ENCODE measurements around the gene ADM2. TPM values are rescaled to one million over a fixed set of nuclear protein-coding genes. Genes with fewer than 3 reads are reported as not detected.

ADM2 gene
- total and polyA plus RNA-seq, 2 of the 13 experiments (the other 11 are each of a cell fraction or from before 2014, with no cell fraction given): 1.2 to 3.0 TPM

DNA sequence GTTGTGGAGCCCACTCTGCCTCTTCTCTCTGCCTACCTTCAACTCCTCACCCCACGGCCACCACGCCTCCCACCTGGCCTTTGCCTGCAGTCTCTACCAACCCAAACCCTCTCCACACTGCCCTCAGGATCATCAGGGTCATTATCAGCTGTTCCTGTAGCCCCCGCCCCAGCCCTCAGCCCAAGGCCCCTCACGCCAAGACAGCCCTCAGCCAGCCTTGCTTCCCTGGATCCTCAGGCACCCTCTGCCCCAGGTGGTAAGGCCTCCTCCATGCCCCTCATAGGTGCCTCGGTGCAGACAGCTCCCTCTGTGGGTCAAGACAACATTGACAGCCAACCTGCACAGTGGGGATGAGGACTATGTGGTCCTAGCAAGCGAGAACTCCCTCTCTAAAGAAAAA is 8.3 kb upstream of the ADM2 start (continued):
- peak; percentile 44 for TF ChIP-seq STAG1 (CRISPR knock-in tag; IDR thresholded peaks at IDR 0.05)
- peak; percentile 73 for TF ChIP-seq ZKSCAN1 (IDR thresholded peaks at IDR 0.05; ENCODE audit: low read length)
- TF ChIP-seq, protein P1, sequence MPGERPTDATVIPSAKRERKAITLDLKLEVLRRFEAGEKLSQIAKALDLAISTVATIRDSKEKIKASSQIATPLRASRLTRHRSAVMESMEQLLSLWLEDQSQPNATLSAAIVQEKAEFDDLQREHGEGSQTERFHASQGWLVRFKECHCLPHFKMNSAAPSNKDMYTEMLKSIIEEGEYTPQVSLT (CRISPR knock-in tag; IDR thresholded peaks at IDR 0.05; ENCODE audit: borderline replicate concordance, low read depth): no peak
- TF ChIP-seq, protein P2, sequence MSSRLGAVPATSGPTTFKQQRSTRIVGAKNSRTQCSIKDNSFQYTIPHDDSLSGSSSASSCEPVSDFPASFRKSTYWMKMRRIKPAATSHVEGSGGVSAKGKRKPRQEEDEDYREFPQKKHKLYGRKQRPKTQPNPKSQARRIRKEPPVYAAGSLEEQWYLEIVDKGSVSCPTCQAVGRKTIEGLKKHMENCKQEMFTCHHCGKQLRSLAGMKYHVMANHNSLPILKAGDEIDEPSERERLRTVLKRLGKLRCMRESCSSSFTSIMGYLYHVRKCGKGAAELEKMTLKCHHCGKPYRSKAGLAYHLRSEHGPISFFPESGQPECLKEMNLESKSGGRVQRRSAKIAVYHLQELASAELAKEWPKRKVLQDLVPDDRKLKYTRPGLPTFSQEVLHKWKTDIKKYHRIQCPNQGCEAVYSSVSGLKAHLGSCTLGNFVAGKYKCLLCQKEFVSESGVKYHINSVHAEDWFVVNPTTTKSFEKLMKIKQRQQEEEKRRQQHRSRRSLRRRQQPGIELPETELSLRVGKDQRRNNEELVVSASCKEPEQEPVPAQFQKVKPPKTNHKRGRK (CRISPR knock-in tag; IDR thresholded peaks at IDR 0.05): no peak
- TF ChIP-seq SMC3 (IDR thresholded peaks at IDR 0.05; ENCODE audit: low read length): 0 out of 2 replicates have a peak, but pooled peaks have one; percentile 16
- TF ChIP-seq, protein P3, sequence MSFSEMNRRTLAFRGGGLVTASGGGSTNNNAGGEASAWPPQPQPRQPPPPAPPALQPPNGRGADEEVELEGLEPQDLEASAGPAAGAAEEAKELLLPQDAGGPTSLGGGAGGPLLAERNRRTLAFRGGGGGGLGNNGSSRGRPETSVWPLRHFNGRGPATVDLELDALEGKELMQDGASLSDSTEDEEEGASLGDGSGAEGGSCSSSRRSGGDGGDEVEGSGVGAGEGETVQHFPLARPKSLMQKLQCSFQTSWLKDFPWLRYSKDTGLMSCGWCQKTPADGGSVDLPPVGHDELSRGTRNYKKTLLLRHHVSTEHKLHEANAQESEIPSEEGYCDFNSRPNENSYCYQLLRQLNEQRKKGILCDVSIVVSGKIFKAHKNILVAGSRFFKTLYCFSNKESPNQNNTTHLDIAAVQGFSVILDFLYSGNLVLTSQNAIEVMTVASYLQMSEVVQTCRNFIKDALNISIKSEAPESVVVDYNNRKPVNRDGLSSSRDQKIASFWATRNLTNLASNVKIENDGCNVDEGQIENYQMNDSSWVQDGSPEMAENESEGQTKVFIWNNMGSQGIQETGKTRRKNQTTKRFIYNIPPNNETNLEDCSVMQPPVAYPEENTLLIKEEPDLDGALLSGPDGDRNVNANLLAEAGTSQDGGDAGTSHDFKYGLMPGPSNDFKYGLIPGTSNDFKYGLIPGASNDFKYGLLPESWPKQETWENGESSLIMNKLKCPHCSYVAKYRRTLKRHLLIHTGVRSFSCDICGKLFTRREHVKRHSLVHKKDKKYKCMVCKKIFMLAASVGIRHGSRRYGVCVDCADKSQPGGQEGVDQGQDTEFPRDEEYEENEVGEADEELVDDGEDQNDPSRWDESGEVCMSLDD (CRISPR knock-in tag; IDR thresholded peaks at IDR 0.05; ENCODE audit: borderline replicate concordance): no peak
- TF ChIP-seq GZF1 (CRISPR knock-in tag; IDR thresholded peaks at IDR 0.05): no peak
- TF ChIP-seq EHMT2 (IDR thresholded peaks at IDR 0.05; ENCODE audit: borderline replicate concordance, low read depth, low read length): no peak
- TF ChIP-seq, protein P4, sequence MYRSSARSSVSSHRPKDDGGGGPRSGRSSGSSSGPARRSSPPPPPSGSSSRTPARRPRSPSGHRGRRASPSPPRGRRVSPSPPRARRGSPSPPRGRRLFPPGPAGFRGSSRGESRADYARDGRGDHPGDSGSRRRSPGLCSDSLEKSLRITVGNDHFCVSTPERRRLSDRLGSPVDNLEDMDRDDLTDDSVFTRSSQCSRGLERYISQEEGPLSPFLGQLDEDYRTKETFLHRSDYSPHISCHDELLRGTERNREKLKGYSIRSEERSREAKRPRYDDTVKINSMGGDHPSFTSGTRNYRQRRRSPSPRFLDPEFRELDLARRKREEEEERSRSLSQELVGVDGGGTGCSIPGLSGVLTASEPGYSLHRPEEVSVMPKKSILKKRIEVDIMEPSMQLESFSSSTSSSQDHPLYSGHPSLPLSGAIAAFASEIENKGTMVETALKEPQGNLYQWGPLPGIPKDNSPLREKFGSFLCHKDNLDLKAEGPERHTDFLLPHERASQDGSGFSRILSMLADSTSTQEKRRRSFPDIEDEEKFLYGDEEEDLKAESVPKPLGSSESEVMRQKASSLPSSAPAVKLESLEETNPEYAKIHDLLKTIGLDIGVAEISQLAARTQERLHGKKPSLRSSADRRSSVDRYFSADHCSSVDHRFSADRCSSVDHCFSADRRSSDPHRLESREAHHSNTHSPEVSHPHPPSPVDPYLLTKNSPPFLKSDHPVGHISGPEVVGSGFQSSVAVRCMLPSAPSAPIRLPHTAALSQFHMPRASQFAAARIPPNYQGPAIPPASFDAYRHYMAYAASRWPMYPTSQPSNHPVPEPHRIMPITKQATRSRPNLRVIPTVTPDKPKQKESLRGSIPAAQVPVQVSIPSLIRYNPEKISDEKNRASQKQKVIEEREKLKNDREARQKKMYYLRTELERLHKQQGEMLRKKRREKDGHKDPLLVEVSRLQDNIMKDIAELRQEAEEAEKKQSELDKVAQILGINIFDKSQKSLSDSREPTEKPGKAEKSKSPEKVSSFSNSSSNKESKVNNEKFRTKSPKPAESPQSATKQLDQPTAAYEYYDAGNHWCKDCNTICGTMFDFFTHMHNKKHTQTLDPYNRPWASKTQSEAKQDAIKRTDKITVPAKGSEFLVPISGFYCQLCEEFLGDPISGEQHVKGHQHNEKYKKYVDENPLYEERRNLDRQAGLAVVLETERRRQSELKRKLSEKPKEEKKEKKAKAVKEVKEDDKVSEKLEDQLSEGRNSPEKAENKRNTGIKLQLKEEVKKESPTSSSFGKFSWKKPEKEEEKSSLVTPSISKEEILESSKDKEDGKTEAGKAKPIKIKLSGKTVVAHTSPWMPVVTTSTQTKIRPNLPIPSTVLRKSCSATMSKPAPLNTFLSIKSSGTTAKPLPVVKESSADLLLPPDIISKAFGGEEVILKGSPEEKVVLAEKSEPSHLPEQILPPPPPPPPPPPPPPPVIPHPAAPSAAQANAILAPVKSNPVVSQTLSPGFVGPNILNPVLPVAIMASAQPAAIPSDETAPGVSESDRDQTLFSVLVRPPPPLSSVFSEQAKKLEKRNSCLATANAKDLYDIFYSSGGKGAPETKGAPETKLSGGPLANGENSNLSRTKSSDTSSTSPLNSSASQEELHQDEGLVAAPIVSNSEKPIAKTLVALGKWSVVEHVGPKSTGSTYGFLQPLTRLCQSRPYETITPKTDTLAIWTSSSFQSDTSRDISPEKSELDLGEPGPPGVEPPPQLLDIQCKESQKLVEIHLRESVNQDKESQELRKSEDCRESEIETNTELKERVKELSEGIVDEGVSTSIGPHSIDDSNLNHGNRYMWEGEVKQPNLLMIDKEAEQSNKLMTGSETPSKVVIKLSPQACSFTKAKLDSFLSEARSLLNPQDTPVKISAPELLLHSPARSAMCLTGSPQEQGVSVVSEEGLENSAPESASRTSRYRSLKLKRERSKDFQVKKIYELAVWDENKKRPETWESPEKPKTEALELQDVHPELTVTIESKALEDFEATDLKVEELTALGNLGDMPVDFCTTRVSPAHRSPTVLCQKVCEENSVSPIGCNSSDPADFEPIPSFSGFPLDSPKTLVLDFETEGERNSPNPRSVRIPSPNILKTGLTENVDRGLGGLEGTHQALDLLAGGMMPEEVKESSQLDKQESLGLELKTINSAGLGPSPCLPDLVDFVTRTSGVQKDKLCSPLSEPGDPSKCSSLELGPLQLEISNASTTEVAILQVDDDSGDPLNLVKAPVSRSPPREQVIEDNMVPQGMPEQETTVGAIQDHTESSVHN (CRISPR knock-in tag; IDR thresholded peaks at IDR 0.05): no peak
- no peak for TF ChIP-seq CHD2 (IDR thresholded peaks at IDR 0.05; ENCODE audit: low read depth, low read length)
- TF ChIP-seq MZF1 (CRISPR knock-in tag; IDR thresholded peaks at IDR 0.05; ENCODE audit: borderline replicate concordance): no peak
- TF ChIP-seq SP5 (CRISPR knock-in tag; IDR thresholded peaks at IDR 0.05; ENCODE audit: borderline replicate concordance, low read depth): no peak

All from HepG2 (cell line).